ENCODE data around the gene SERF2.
"Not testable (repeated sequence)": the region's sequence is repeated elsewhere in the genome, so short reads cannot be mapped to it uniquely, and the experiment has no call there.

- not testable (repeated sequence) for TF ChIP-seq EZH2 (IDR thresholded peaks at IDR 0.05; ENCODE audit: insufficient read depth, poor library complexity, severe bottlenecking); EZH2phosphoT487 (IDR thresholded peaks at IDR 0.05; ENCODE audit: insufficient read depth, low read depth)
These were observed 45.2 kb upstream of the SERF2 start for GRCh38 chr15:43746903-43747309.

Data from GM23248 (cell line).